SK-N-SH treated with all-trans-retinoic acid at 6 μM for 48 hours (cell line): ENCODE measurements around the gene IDH3G.

ENCODE experiments used
- BACH2 ChIP-seq: fragments of 250-450 bp; sonication (Bioruptor Pico); IDR thresholded peaks from 2 replicates; pipeline ENCODE4 v1.9.0; 2021; ENCODE audit warnings: mild to moderate bottlenecking, borderline replicate concordance
- ISL1 ChIP-seq: fragments of 250-450 bp; sonication (Bioruptor Pico); IDR thresholded peaks from 2 replicates; pipeline ENCODE4 v2.1.2; 2022; ENCODE audit warnings: mild to moderate bottlenecking, moderate library complexity
- PATZ1 ChIP-seq: fragments of 250-450 bp; sonication (Bioruptor Pico); IDR thresholded peaks from 2 replicates; pipeline ENCODE4 v1.8.0; 2020; ENCODE audit warnings: mild to moderate bottlenecking, moderate library complexity, borderline replicate concordance
- SNAI2 ChIP-seq: fragments of 250-450 bp; sonication (Bioruptor Pico); IDR thresholded peaks from 2 replicates; pipeline ENCODE4 v1.5.0; 2020; ENCODE audit warnings: mild to moderate bottlenecking, moderate library complexity
- ZC3H10 ChIP-seq: fragments of 250-450 bp; sonication (Bioruptor Pico); IDR thresholded peaks from 2 replicates; pipeline ENCODE4 v1.5.1; 2021; ENCODE audit warnings: mild to moderate bottlenecking, moderate library complexity
- ZFP3 ChIP-seq: fragments of 250-450 bp; sonication (Bioruptor Pico); IDR thresholded peaks from 2 replicates; pipeline ENCODE4 v1.5.0; 2020; ENCODE audit warnings: mild to moderate bottlenecking, moderate library complexity
- ZNF70 ChIP-seq: fragments of 450-650 bp; formaldehyde crosslinking; IDR thresholded peaks from 2 replicates; pipeline ENCODE4 v1.5.0; 2020; ENCODE audit warnings: mild to moderate bottlenecking, moderate library complexity

- TF ChIP-seq BACH2 (CRISPR knock-in tag) (no peak), PATZ1 (no peak), ZC3H10 (CRISPR knock-in tag) (no peak), ZNF70 (CRISPR knock-in tag) (no peak), ZFP3 (CRISPR knock-in tag) (no peak), SNAI2 (CRISPR knock-in tag) (no peak), ISL1 (CRISPR knock-in tag) (no peak)
Observed at GRCh38 chrX:153800746-153801145, 6.6 kb upstream of the IDH3G start.
